WTC11 (cell line): Measurements from ENCODE around the gene MARS1. TPM values are rescaled to one million over a fixed set of nuclear protein-coding genes. Genes with fewer than 3 reads are reported as not detected.

Experiments
- ATAC-seq: fragments of 200-7000 bp; cut with Tn5 transposase; 2 replicates; pipeline ENCODE4 v1.10.0; 2021; ENCODE audit warnings: mild to moderate bottlenecking, moderate library complexity
- CTCF ChIA-PET: fragments of 300-600 bp; sonication (Branson Sonifier 250); formaldehyde crosslinking; loops from one replicate; lab custom pipeline; 2021; ENCODE audit warnings: antibody characterized with exemption; lab: Charles Lee
- POLR2A ChIA-PET: fragments of 350-600 bp; sonication (Branson Sonifier 250); formaldehyde crosslinking; loops from one replicate; lab custom pipeline; 2021; ENCODE audit warnings: antibody characterized with exemption; lab: Charles Lee
- DNase-seq: peaks from one replicate; pipeline ENCODE4 v3.0.0; 2021; ENCODE audit warnings: low spot score
- H3K27ac Mint-ChIP-seq: 2 replicates; pipeline ENCODE4 v1.8.0; 2021; ENCODE audit warnings: mixed read lengths
- H3K27me3 Mint-ChIP-seq: 2 replicates; pipeline ENCODE4 v1.8.0; 2021; ENCODE audit warnings: low read depth, mild to moderate bottlenecking, moderate library complexity, mixed read lengths
- H3K36me3 Mint-ChIP-seq: 2 replicates; pipeline ENCODE4 v1.8.0; 2021; ENCODE audit warnings: mixed read lengths
- H3K4me1 Mint-ChIP-seq: 2 replicates; pipeline ENCODE4 v1.8.0; 2022; ENCODE audit warnings: mixed read lengths
- H3K4me3 Mint-ChIP-seq: 2 replicates; pipeline ENCODE4 v1.8.0; 2021; ENCODE audit warnings: mild to moderate bottlenecking, moderate library complexity, mixed read lengths
- H3K9me3 Mint-ChIP-seq: 2 replicates; pipeline ENCODE4 v1.8.0; 2021; ENCODE audit warnings: mixed read lengths
- ARID4B ChIP-seq: sonication (generic); formaldehyde crosslinking; IDR thresholded peaks from 2 replicates; pipeline ENCODE4 v1.8.0; 2023; ENCODE audit warnings: missing genetic modification reagents, mild to moderate bottlenecking, borderline replicate concordance
- CREM ChIP-seq: sonication (generic); formaldehyde crosslinking; IDR thresholded peaks from 2 replicates; pipeline ENCODE4 v1.8.1; 2022; ENCODE audit warnings: mild to moderate bottlenecking, missing genetic modification reagents, moderate library complexity
- CTCF ChIP-seq: fragments of 200-600 bp; IDR thresholded peaks from 2 replicates; pipeline ENCODE4 v1.8.0; 2022; ENCODE audit warnings: antibody characterized with exemption
- E2F5 ChIP-seq: sonication (generic); formaldehyde crosslinking; IDR thresholded peaks from 2 replicates; pipeline ENCODE4 v1.8.1; 2022; ENCODE audit warnings: mild to moderate bottlenecking, moderate library complexity, missing genetic modification reagents
- ERG ChIP-seq: fragments of 250-450 bp; sonication (Bioruptor Pico); IDR thresholded peaks from 2 replicates; pipeline ENCODE4 v1.8.0; 2021; ENCODE audit warnings: mild to moderate bottlenecking
- FOXJ3 ChIP-seq: sonication (generic); formaldehyde crosslinking; IDR thresholded peaks from 2 replicates; pipeline ENCODE4 v1.9.0; 2021; ENCODE audit warnings: missing genetic modification reagents, mild to moderate bottlenecking, borderline replicate concordance
- GRHL2 ChIP-seq: fragments of 250-450 bp; sonication (Bioruptor Pico); IDR thresholded peaks from 2 replicates; pipeline ENCODE4 v1.8.0; 2022; ENCODE audit warnings: mild to moderate bottlenecking, moderate library complexity; ENCODE audit not compliant: insufficient replicate concordance, severe bottlenecking
- GTF2I ChIP-seq: fragments of 250-450 bp; sonication (Bioruptor Pico); conservative IDR thresholded peaks from 2 replicates; pipeline ENCODE4 v1.4.0; 2021; ENCODE audit warnings: mild to moderate bottlenecking
- HMGA2 ChIP-seq: fragments of 250-450 bp; sonication (Bioruptor Pico); IDR thresholded peaks from 2 replicates; pipeline ENCODE4 v1.4.0; 2021; ENCODE audit warnings: mild to moderate bottlenecking, moderate library complexity
- MYBL2 ChIP-seq: sonication (generic); formaldehyde crosslinking; IDR thresholded peaks from 2 replicates; pipeline ENCODE4 v1.8.1; 2023; ENCODE audit warnings: mild to moderate bottlenecking, moderate library complexity, missing genetic modification reagents
- NR2C2 ChIP-seq: sonication (generic); formaldehyde crosslinking; IDR thresholded peaks from 2 replicates; pipeline ENCODE4 v1.8.0; 2022; ENCODE audit warnings: mild to moderate bottlenecking, missing genetic modification reagents
- OVOL2 ChIP-seq: fragments of 250-450 bp; sonication (Bioruptor Pico); IDR thresholded peaks from 2 replicates; pipeline ENCODE4 v1.9.0; 2021; ENCODE audit warnings: mild to moderate bottlenecking, borderline replicate concordance
- RELA ChIP-seq: sonication (generic); formaldehyde crosslinking; IDR thresholded peaks from 2 replicates; pipeline ENCODE4 v1.8.1; 2022; ENCODE audit warnings: missing genetic modification reagents, mild to moderate bottlenecking, borderline replicate concordance
- SP1 ChIP-seq: sonication (generic); formaldehyde crosslinking; conservative IDR thresholded peaks from 2 replicates; pipeline ENCODE4 v1.8.1; 2022; ENCODE audit warnings: missing genetic modification reagents
- TP53 ChIP-seq: sonication (generic); formaldehyde crosslinking; IDR thresholded peaks from 2 replicates; pipeline ENCODE4 v1.8.1; 2023; ENCODE audit warnings: mild to moderate bottlenecking, missing genetic modification reagents
- ZNF512 ChIP-seq: sonication (generic); formaldehyde crosslinking; IDR thresholded peaks from 2 replicates; pipeline ENCODE4 v1.8.1; 2022; ENCODE audit warnings: missing genetic modification reagents, borderline replicate concordance
- ZNF532 ChIP-seq: fragments of 250-450 bp; sonication (Bioruptor Pico); IDR thresholded peaks from 2 replicates; pipeline ENCODE4 v1.9.0; 2021; ENCODE audit warnings: mild to moderate bottlenecking, borderline replicate concordance
- total RNA-seq: library from RNA; stranded (reverse); gene quantifications from 3 replicates; pipeline ENCODE4 v1.2.3, GENCODE V29; 2021

Gene MARS1
- total RNA-seq, 1 experiment from 2014 or later, result 367 TPM

- peak overlapping the region; percentile 98 for H3K27ac Mint-ChIP-seq
- ChIA-PET CTCF (interaction anchor here (0.7 to 5.2 kb wide), 14 partner anchors 8 to 247 kb away, joined by 3 to 88 read pairs (median 6); partner anchors contain the start of genes SHMT2 and STAC3), POLR2A (interaction anchor here (1.0 to 1.7 kb wide), 4 partner anchors 59 to 349 kb away, joined by 4 to 7 read pairs (median 6); partner anchors contain the start of gene DDIT3)
- H3K9me3 Mint-ChIP-seq, result no peaks in the 10 kb centered on the region
- H3K36me3 Mint-ChIP-seq, result 0 out of 2 replicates have a peak, but pooled peaks cover 1% of the 10 kb centered on the region
- peak overlapping the region; percentile 96 for H3K4me3 Mint-ChIP-seq
- peak; percentile 81 for DNase-seq
- peak; percentile 12 for ATAC-seq
- H3K4me1 Mint-ChIP-seq, result peaks cover 37% of the 10 kb centered on the region
- TF ChIP-seq GTF2I, result no peak
- no peak for TF ChIP-seq CTCF
- TF ChIP-seq SP1 (CRISPR knock-in tag), result 0 out of 2 replicates have a peak, but pooled peaks have one; percentile 7
- TF ChIP-seq RELA (CRISPR knock-in tag), result no peak
- no peak for TF ChIP-seq ERG
- TF ChIP-seq E2F5 (CRISPR knock-in tag), result 0 out of 2 replicates have a peak, but pooled peaks have one; percentile 22
- TF ChIP-seq GRHL2 (CRISPR knock-in tag), result no peak
- no peak for TF ChIP-seq ZNF532 (CRISPR knock-in tag)
- no peak for TF ChIP-seq CREM (CRISPR knock-in tag)
- no peak for TF ChIP-seq HMGA2 (CRISPR knock-in tag)
- TF ChIP-seq NR2C2 (CRISPR knock-in tag), result no peak
- no peak for TF ChIP-seq MYBL2 (CRISPR knock-in tag)
- TF ChIP-seq ZNF512 (CRISPR knock-in tag), result no peak
- TF ChIP-seq FOXJ3 (CRISPR knock-in tag), result no peak
- no peak for TF ChIP-seq OVOL2 (CRISPR knock-in tag)
- TF ChIP-seq TP53, result no peak
- peak; percentile 38; the same call in 1 of the 2 replicates for TF ChIP-seq ARID4B (CRISPR knock-in tag)
- H3K27me3 Mint-ChIP-seq, result peaks cover 9% of the 10 kb centered on the region
Measured at GRCh38 chr12:57460841-57461275, 27.0 kb upstream of the MARS1 start.
